ENCODE results near the gene TRAPPC4.

The TRAPPC4 gene

GRCh38 chr11:119025541-119025940 is 7.0 kb downstream of the TRAPPC4 start:
- H3K9me3 ChIP-seq (ENCODE audit: severe bottlenecking), result no peaks in the 10 kb centered on the region
- DNase-seq, result no peak
- TF ChIP-seq CTCF (IDR thresholded peaks at IDR 0.05; ENCODE audit: low read depth, low read length), result no peak
- no peak overlapping the region for H3K27ac ChIP-seq
- peaks cover 86% of the 10 kb centered on the region for H3K36me3 ChIP-seq
- H3K27me3 ChIP-seq (ENCODE audit: insufficient read depth, low read depth, severe bottlenecking), result no peaks in the 10 kb centered on the region
- H3K4me3 ChIP-seq (ENCODE audit: low read depth, low read length), result no peak overlapping the region

GRCh38 chr11:119025978-119026766 is 7.6 kb downstream of the TRAPPC4 start:
- no peak overlapping the region for H3K27ac ChIP-seq

GRCh38 chr11:119026970-119027369 is 8.4 kb downstream of the TRAPPC4 start:
- no peak for TF ChIP-seq CTCF (IDR thresholded peaks at IDR 0.05; ENCODE audit: low read depth, low read length)
- H3K27ac ChIP-seq, result no peak overlapping the region
- peaks cover 73% of the 10 kb centered on the region for H3K36me3 ChIP-seq
- no peak overlapping the region for H3K4me3 ChIP-seq (ENCODE audit: low read depth, low read length)
- H3K9me3 ChIP-seq (ENCODE audit: severe bottlenecking), result no peaks in the 10 kb centered on the region
- DNase-seq, result no peak
- no peaks in the 10 kb centered on the region for H3K27me3 ChIP-seq (ENCODE audit: insufficient read depth, low read depth, severe bottlenecking)

More at GRCh38 chr11:119025978-119026766, 7.6 kb downstream of the TRAPPC4 start:
- Histone ChIP-seq H3K36me3 (peaks cover 80% of the 10 kb centered on the region), H3K9me3 (ENCODE audit: severe bottlenecking) (no peaks in the 10 kb centered on the region), H3K27me3 (ENCODE audit: insufficient read depth, low read depth, severe bottlenecking) (no peaks in the 10 kb centered on the region), H3K4me3 (ENCODE audit: low read depth, low read length) (no peak overlapping the region)
- TF ChIP-seq CTCF (IDR thresholded peaks at IDR 0.05; ENCODE audit: low read depth, low read length), result no peak
- DNase-seq, result no peak

- Histone ChIP-seq H3K27ac (no peak overlapping the region), H3K36me3 (peaks cover 66% of the 10 kb centered on the region), H3K9me3 (ENCODE audit: severe bottlenecking) (no peaks in the 10 kb centered on the region), H3K4me3 (ENCODE audit: low read depth, low read length) (no peak overlapping the region), H3K27me3 (ENCODE audit: insufficient read depth, low read depth, severe bottlenecking) (no peaks in the 10 kb centered on the region)
- no peak for DNase-seq
- no peak for TF ChIP-seq CTCF (IDR thresholded peaks at IDR 0.05; ENCODE audit: low read depth, low read length)
These were observed 9.2 kb downstream of the TRAPPC4 start for GRCh38 chr11:119027561-119028345.

- H3K27ac ChIP-seq, result peak overlapping the region; percentile 97
These were observed 9.9 kb downstream of the TRAPPC4 start for GRCh38 chr11:119028346-119029068.

More at GRCh38 chr11:119028346-119029068, 9.9 kb downstream of the TRAPPC4 start:
- H3K27me3 ChIP-seq (ENCODE audit: insufficient read depth, low read depth, severe bottlenecking), result no peaks in the 10 kb centered on the region
- H3K9me3 ChIP-seq (ENCODE audit: severe bottlenecking), result no peaks in the 10 kb centered on the region
- peak overlapping the region; percentile 73; the same call in 1 of the 2 replicates for H3K4me3 ChIP-seq (ENCODE audit: low read depth, low read length)
- no peak for TF ChIP-seq CTCF (IDR thresholded peaks at IDR 0.05; ENCODE audit: low read depth, low read length)
- no peak for DNase-seq
- H3K36me3 ChIP-seq, result peaks cover 60% of the 10 kb centered on the region
